Measurements from ENCODE around the gene PGC. TPM values are rescaled to one million over a fixed set of nuclear protein-coding genes. Genes with fewer than 3 reads are reported as not detected.
A peak's percentile ranks its signal among the peaks of the same experiment; 100 is the strongest.

PGC gene
- total RNA-seq, 1 donor from 2014 or later: not detected

DNA sequence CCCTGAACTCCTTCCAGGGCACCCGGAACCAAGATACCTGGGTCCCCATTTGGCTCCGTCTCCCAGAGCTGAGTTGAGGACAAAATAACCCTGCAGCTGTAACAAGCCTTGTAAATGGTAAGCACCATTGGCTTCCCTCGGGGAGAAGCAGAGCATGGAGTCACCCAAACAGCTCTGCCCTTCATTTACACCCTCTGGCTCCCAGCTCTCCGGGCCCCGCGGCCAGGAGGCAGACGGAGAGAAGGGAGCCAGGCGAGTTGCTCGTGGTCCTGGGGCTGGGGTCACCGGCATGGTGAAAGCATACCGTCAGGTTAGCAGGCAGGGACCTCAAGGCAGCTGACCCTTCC, 13.9 kb downstream of the PGC start:
- no peaks in the 10 kb centered on the region for H3K27me3 Mint-ChIP-seq
- intact Hi-C loops (cut with micrococcal nuclease): loop anchor here (1.0 to 5.0 kb wide), 5 partner anchors 10 to 829 kb away; partner anchors contain the start of genes FOXP4 and UBR2
- ChIA-PET CTCF (interaction anchor here (0.9 to 4.7 kb wide), 14 partner anchors 10 to 315 kb away, joined by 3 to 196 read pairs (median 6); partner anchors contain the start of gene TOMM6), POLR2A (interaction anchor here (0.6 to 11.9 kb wide), 20 partner anchors 10 to 1973 kb away, joined by 3 to 1669 read pairs (median 10); partner anchors contain the start of genes ABCC10, FOXP4, NFYA and TAF8)
- H3K9me3 Mint-ChIP-seq: no peaks in the 10 kb centered on the region
- peaks cover 30% of the 10 kb centered on the region for H3K36me3 Mint-ChIP-seq (ENCODE audit: low read depth)
- TF ChIP-seq, protein P1, sequence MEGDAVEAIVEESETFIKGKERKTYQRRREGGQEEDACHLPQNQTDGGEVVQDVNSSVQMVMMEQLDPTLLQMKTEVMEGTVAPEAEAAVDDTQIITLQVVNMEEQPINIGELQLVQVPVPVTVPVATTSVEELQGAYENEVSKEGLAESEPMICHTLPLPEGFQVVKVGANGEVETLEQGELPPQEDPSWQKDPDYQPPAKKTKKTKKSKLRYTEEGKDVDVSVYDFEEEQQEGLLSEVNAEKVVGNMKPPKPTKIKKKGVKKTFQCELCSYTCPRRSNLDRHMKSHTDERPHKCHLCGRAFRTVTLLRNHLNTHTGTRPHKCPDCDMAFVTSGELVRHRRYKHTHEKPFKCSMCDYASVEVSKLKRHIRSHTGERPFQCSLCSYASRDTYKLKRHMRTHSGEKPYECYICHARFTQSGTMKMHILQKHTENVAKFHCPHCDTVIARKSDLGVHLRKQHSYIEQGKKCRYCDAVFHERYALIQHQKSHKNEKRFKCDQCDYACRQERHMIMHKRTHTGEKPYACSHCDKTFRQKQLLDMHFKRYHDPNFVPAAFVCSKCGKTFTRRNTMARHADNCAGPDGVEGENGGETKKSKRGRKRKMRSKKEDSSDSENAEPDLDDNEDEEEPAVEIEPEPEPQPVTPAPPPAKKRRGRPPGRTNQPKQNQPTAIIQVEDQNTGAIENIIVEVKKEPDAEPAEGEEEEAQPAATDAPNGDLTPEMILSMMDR (IDR thresholded peaks at IDR 0.05): no peak
- H3K27ac Mint-ChIP-seq: peak overlapping the region; percentile 89
- H3K4me1 Mint-ChIP-seq: peaks cover 52% of the 10 kb centered on the region
- peak overlapping the region; percentile 88 for H3K4me3 Mint-ChIP-seq
- DNase-seq (no peak), ATAC-seq (ENCODE audit: low read depth) (peak; percentile 0)

DNA sequence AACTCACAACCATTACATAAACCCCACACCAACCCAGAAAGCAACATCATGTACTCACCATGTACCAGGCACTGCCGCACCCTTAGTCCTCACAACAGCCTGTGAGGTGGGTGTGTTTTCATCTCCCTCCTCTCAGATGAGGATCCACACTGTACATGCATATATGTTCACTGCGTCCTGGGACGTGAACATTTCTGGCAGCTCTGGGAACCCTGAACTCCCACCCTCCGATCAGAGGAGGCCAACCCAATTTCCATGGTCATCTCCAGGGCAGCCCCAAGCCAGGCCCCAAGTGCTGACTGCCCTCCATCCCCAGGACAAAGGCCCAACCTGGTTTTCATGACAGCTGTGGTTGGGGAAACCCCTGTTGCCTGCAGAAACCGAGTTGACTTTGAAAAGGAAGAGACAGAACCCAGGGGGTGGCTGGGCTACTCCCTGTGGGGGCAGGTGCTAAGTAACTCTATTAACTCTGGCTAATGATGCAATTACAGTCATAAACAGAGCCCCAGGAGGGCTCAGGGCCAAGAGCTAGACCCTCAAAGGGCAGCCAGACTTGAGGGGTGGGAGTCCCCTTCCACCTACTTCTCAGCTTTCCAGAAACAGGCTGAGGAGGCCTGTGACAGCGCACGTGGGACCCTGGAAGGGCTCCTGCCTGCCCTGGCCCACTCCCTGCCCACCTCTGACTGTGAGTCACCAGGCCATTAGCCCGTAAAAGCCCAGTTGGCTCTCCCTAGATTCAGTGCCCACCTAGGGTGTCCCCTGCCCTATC, 14.4 kb downstream of the PGC start:
- ChIA-PET CTCF (interaction anchor here (1.0 to 4.7 kb wide), 10 partner anchors 10 to 316 kb away, joined by 3 to 196 read pairs (median 14); partner anchors contain the start of gene TOMM6), POLR2A (interaction anchor here (0.6 to 11.9 kb wide), 16 partner anchors 21 to 1862 kb away, joined by 3 to 1669 read pairs (median 12); partner anchors contain the start of genes ABCC10, FOXP4, NFYA and TAF8)
- intact Hi-C loops (cut with micrococcal nuclease): loop anchor here (1.0 to 5.0 kb wide), 5 partner anchors 9 to 830 kb away; partner anchors contain the start of genes FOXP4 and UBR2
- DNase-seq (peak; percentile 63), ATAC-seq (ENCODE audit: low read depth) (peak; percentile 37)
- no peaks in the 10 kb centered on the region for H3K27me3 Mint-ChIP-seq
- H3K4me1 Mint-ChIP-seq: peaks cover 58% of the 10 kb centered on the region
- H3K27ac Mint-ChIP-seq: peak overlapping the region; percentile 89
- H3K9me3 Mint-ChIP-seq: no peaks in the 10 kb centered on the region
- TF ChIP-seq, protein P1 (IDR thresholded peaks at IDR 0.05): no peak
- H3K4me3 Mint-ChIP-seq: peak overlapping the region; percentile 88
- H3K36me3 Mint-ChIP-seq (ENCODE audit: low read depth): peaks cover 30% of the 10 kb centered on the region

DNA sequence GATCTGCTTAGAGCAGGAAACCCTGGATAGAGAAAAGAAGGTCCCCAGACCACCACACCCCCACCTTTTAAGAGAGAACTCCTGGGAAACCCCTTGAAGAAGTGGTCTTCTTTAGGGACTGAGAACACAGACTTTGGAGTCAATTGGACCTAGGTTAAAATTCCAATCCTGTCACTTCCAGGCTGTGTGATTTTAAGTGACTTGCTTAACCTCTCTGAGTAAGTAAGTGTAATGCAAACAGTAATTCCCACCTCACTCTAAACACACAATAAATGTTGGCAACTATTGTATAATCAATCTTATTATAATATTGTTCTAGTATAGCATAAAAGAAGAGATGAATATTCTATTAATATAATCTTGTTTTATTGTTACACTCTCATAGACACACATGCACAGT, 15.0 kb downstream of the PGC start:
- DNase-seq (no peak), ATAC-seq (ENCODE audit: low read depth) (no peak)
- H3K27me3 Mint-ChIP-seq: no peaks in the 10 kb centered on the region
- POLR2A ChIA-PET: interaction anchor here (0.6 to 11.9 kb wide), 5 partner anchors 20 to 528 kb away, joined by 3 to 1669 read pairs (median 58); no protein-coding TSS in a partner anchor
- TF ChIP-seq, protein P1 (IDR thresholded peaks at IDR 0.05): no peak
- H3K36me3 Mint-ChIP-seq (ENCODE audit: low read depth): peaks cover 30% of the 10 kb centered on the region
- H3K27ac Mint-ChIP-seq: peak overlapping the region; percentile 89
- intact Hi-C loops (cut with micrococcal nuclease): loop anchor here (2.0 to 5.0 kb wide), 4 partner anchors 15 to 830 kb away; partner anchors contain the start of genes FOXP4 and UBR2
- no peaks in the 10 kb centered on the region for H3K9me3 Mint-ChIP-seq
- peaks cover 64% of the 10 kb centered on the region for H3K4me1 Mint-ChIP-seq
- peak overlapping the region; percentile 88 for H3K4me3 Mint-ChIP-seq
- CTCF ChIA-PET: interaction anchor here (1.0 to 4.7 kb wide), 6 partner anchors 9 to 55 kb away, joined by 3 to 196 read pairs (median 24); partner anchors contain the start of gene TOMM6

DNA sequence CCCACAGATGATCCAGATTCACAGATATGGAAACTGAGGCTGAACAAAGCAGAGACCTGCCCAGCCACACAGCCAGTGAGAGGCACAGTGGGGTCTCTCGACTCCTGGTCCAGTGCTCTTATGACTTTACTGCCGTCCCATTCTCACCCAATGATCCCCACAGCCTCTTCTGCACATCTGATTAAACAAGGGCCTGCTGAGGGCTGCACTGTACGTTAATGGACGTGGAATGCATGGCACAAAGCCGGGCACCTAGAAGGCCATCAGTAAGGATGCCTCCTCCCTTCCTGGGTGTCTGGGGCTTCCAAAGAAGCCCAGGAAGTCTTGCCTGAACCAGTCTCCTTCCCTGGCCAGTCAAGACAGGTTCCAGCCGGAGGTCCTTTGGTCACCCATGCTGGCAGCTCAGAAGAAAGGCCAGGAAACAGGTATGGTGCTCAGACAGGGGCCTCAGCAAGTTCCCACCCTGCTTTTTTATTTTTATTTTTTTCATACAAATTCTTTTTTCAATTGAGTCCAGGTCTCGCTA, 15.6 kb downstream of the PGC start:
- intact Hi-C loops (cut with micrococcal nuclease): loop anchor here (2.0 to 5.0 kb wide), 4 partner anchors 15 to 831 kb away; partner anchors contain the start of genes FOXP4 and UBR2
- no peaks in the 10 kb centered on the region for H3K9me3 Mint-ChIP-seq

More for the DNA sequence above, 15.6 kb downstream of the PGC start:
- H3K27ac Mint-ChIP-seq: peak overlapping the region; percentile 89
- peaks cover 35% of the 10 kb centered on the region for H3K36me3 Mint-ChIP-seq (ENCODE audit: low read depth)
- TF ChIP-seq, protein P1 (IDR thresholded peaks at IDR 0.05): no peak
- ChIA-PET POLR2A (interaction anchor here (1.1 to 11.9 kb wide), 2 partner anchors 19 to 48 kb away, joined by 3 to 1669 read pairs; no protein-coding TSS in a partner anchor), CTCF (interaction anchor here (1.6 to 4.7 kb wide), 3 partner anchors 8 to 26 kb away, joined by 10 to 196 read pairs (median 29); no protein-coding TSS in a partner anchor)
- H3K4me3 Mint-ChIP-seq: peak overlapping the region; percentile 88
- ATAC-seq (ENCODE audit: low read depth): no peak
- peaks cover 69% of the 10 kb centered on the region for H3K4me1 Mint-ChIP-seq
- H3K27me3 Mint-ChIP-seq: no peaks in the 10 kb centered on the region
- no peak for DNase-seq
